ENCODE measurements around the gene ANO6.

DNA sequence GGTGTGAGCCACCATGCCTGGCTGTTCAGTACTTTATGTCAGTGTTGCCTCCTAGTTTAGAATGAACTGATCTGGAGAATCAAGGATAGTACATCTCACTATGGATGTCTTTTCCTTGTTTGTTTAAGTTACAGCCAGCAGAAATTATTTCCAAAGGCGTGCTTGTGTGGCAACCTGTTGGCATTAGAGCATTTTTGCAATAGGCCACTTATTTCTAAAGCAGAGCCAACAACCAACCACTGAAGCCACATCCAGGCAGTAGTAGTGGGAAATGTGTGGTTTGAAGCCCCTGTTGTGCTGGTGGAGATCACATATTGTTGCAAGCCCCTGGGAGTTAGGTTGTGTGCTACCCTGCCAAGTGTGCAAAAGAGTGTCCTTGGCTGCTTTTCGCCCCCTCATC lies 3.7 kb downstream of the ANO6 start:
- TF ChIP-seq POLR2A (IDR thresholded peaks at IDR 0.05; ENCODE audit: low read depth, low read length) (no peak), CHD1 (IDR thresholded peaks at IDR 0.05; ENCODE audit: low read depth, low read length) (no peak), CEBPB (IDR thresholded peaks at IDR 0.05; ENCODE audit: low read depth, low read length) (no peak), BHLHE40 (IDR thresholded peaks at IDR 0.05; ENCODE audit: low read depth, low read length) (no peak), RAD21 (IDR thresholded peaks at IDR 0.05; ENCODE audit: low read length) (no peak), FOS (IDR thresholded peaks at IDR 0.05; ENCODE audit: low read depth, low read length) (no peak), MAZ (IDR thresholded peaks at IDR 0.05; ENCODE audit: borderline replicate concordance, low read depth, low read length) (no peak), SMC3 (IDR thresholded peaks at IDR 0.05; ENCODE audit: low read depth, low read length) (no peak), RFX5 (IDR thresholded peaks at IDR 0.05; ENCODE audit: low read depth, low read length) (no peak), NFE2L2 (IDR thresholded peaks at IDR 0.05; ENCODE audit: low read depth, low read length) (no peak), MXI1 (IDR thresholded peaks at IDR 0.05; ENCODE audit: borderline replicate concordance, low read depth, low read length) (no peak)
- TF ChIP-seq, protein P1, sequence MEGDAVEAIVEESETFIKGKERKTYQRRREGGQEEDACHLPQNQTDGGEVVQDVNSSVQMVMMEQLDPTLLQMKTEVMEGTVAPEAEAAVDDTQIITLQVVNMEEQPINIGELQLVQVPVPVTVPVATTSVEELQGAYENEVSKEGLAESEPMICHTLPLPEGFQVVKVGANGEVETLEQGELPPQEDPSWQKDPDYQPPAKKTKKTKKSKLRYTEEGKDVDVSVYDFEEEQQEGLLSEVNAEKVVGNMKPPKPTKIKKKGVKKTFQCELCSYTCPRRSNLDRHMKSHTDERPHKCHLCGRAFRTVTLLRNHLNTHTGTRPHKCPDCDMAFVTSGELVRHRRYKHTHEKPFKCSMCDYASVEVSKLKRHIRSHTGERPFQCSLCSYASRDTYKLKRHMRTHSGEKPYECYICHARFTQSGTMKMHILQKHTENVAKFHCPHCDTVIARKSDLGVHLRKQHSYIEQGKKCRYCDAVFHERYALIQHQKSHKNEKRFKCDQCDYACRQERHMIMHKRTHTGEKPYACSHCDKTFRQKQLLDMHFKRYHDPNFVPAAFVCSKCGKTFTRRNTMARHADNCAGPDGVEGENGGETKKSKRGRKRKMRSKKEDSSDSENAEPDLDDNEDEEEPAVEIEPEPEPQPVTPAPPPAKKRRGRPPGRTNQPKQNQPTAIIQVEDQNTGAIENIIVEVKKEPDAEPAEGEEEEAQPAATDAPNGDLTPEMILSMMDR (conservative IDR thresholded peaks at IDR 0.05; ENCODE audit: low read depth, low read length) = no peak
- TF ChIP-seq, protein P2, sequence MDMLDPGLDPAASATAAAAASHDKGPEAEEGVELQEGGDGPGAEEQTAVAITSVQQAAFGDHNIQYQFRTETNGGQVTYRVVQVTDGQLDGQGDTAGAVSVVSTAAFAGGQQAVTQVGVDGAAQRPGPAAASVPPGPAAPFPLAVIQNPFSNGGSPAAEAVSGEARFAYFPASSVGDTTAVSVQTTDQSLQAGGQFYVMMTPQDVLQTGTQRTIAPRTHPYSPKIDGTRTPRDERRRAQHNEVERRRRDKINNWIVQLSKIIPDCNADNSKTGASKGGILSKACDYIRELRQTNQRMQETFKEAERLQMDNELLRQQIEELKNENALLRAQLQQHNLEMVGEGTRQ (IDR thresholded peaks at IDR 0.05; ENCODE audit: low read depth, low read length) = no peak
- TF ChIP-seq, protein P3, sequence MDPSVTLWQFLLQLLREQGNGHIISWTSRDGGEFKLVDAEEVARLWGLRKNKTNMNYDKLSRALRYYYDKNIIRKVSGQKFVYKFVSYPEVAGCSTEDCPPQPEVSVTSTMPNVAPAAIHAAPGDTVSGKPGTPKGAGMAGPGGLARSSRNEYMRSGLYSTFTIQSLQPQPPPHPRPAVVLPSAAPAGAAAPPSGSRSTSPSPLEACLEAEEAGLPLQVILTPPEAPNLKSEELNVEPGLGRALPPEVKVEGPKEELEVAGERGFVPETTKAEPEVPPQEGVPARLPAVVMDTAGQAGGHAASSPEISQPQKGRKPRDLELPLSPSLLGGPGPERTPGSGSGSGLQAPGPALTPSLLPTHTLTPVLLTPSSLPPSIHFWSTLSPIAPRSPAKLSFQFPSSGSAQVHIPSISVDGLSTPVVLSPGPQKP (IDR thresholded peaks at IDR 0.05; ENCODE audit: borderline replicate concordance, low read depth, low read length) = no peak

All from IMR-90 (cell line).